ENCODE data around the gene NPEPPS. TPM values are rescaled to one million over a fixed set of nuclear protein-coding genes. Genes with fewer than 3 reads are reported as not detected.
"Not testable (repeated sequence)": the region's sequence is repeated elsewhere in the genome, so short reads cannot be mapped to it uniquely, and the experiment has no call there.

The NPEPPS gene
- total RNA-seq = 100 to 1,000 TPM; 119 to 237 (median 170) TPM

GRCh38 chr17:47530557-47531232, at the start of gene NPEPPS:
Gene NPEPPS (plus strand): TSS chr17:47531108. CDS start chr17:47531301, 193 bp downstream.
- peak within 1 kb of the TSS; percentile 94 to 98 (median 96) for H3K27ac ChIP-seq
- intact Hi-C loops (cut with DNase I; ENCODE audit: low total_unique reads) = not testable (repeated sequence)
- WGBS, 2 donors (ENCODE audit: low coverage in 1 of 2) = 42% methylated on average over 12 of the region's 60 CpGs; no CpG with 5 or more reads in 1 of the 2 donors

GRCh38 chr17:47491841-47492212, 39.1 kb upstream of the NPEPPS start:
- DNase-seq; H3K27me3 ChIP-seq; intact Hi-C loops (cut with DNase I; ENCODE audit: low total_unique reads); H3K9me3 ChIP-seq; H3K36me3 ChIP-seq; H3K4me1 ChIP-seq: not testable (repeated sequence)
- in situ Hi-C loops (cut with MboI; ENCODE audit: low pct_ligation_motif_present in 1 of 4, low pct_unique_long_range_greater_than_20kb in 1 of 4, low sequenced_read_pairs in 3 of 4) = loop anchor here in 1 of 4 donors (25.0 kb wide), 1 partner anchor 120 kb away; no protein-coding TSS in a partner anchor
- peak overlapping the region; percentile 26 to 63 (median 48) for H3K4me3 ChIP-seq
- WGBS, 2 donors (ENCODE audit: low coverage in 1 of 2) = 20 to 21% methylated on average over 2 to 15 of the region's 15 CpGs
- peak overlapping the region; percentile 82 to 91 (median 86) for H3K27ac ChIP-seq

More at GRCh38 chr17:47530557-47531232, at the start of gene NPEPPS:
- H3K27me3 ChIP-seq; H3K36me3 ChIP-seq; in situ Hi-C loops (cut with MboI; ENCODE audit: low pct_ligation_motif_present in 1 of 4, low pct_unique_long_range_greater_than_20kb in 1 of 4, low sequenced_read_pairs in 3 of 4); H3K9me3 ChIP-seq: not testable (repeated sequence)
- Histone ChIP-seq H3K4me3 (peak within 1 kb of the TSS; percentile 72 to 93 (median 78)), H3K4me1 (peaks cover 0 to 19% (median 5%) of the 10 kb centered on the region in 4 donors)
- DNase-seq = peak; percentile 92
- peak; percentile 60 for TF ChIP-seq POLR2A (IDR thresholded peaks at IDR 0.05)

- in situ Hi-C loops (cut with MboI; ENCODE audit: low pct_ligation_motif_present in 1 of 4, low pct_unique_long_range_greater_than_20kb in 1 of 4, low sequenced_read_pairs in 3 of 4) = loop anchor here in 1 of 4 donors (25.0 kb wide), 1 partner anchor 113 kb away; no protein-coding TSS in a partner anchor
- H3K9me3 ChIP-seq; H3K27me3 ChIP-seq; H3K36me3 ChIP-seq; DNase-seq; intact Hi-C loops (cut with DNase I; ENCODE audit: low total_unique reads); H3K4me3 ChIP-seq; H3K27ac ChIP-seq: not testable (repeated sequence)
- 20 to 22% methylated on average over 1 of the region's 1 CpG for WGBS, 2 donors (ENCODE audit: low coverage in 1 of 2)
- peaks cover 0 to 28% (median 11%) of the 10 kb centered on the region in 4 donors for H3K4me1 ChIP-seq
Measured at GRCh38 chr17:47499074-47499473, 31.8 kb upstream of the NPEPPS start.

- intact Hi-C loops (cut with DNase I; ENCODE audit: low total_unique reads); H3K36me3 ChIP-seq; DNase-seq; H3K9me3 ChIP-seq; H3K4me3 ChIP-seq; H3K27me3 ChIP-seq: not testable (repeated sequence)
- in situ Hi-C loops (cut with MboI; ENCODE audit: low pct_ligation_motif_present in 1 of 4, low pct_unique_long_range_greater_than_20kb in 1 of 4, low sequenced_read_pairs in 3 of 4) = loop anchor here in 1 of 4 donors (25.0 kb wide), 1 partner anchor 113 kb away; no protein-coding TSS in a partner anchor
- WGBS, 2 donors (ENCODE audit: low coverage in 1 of 2) = 62 to 80% methylated on average over 3 to 4 of the region's 4 CpGs
- H3K27ac ChIP-seq = peak overlapping the region in 1 of 4 donors; percentile 42
- H3K4me1 ChIP-seq = peaks cover 0 to 28% (median 11%) of the 10 kb centered on the region in 4 donors
Measured at GRCh38 chr17:47499494-47499893, 31.4 kb upstream of the NPEPPS start.

GRCh38 chr17:47500620-47501019, 30.3 kb upstream of the NPEPPS start:
- H3K36me3 ChIP-seq; H3K4me3 ChIP-seq; DNase-seq; H3K9me3 ChIP-seq; H3K27me3 ChIP-seq; intact Hi-C loops (cut with DNase I; ENCODE audit: low total_unique reads): not testable (repeated sequence)
- TF ChIP-seq CTCF (IDR thresholded peaks at IDR 0.05) = peak; percentile 44 to 56 (median 52)
- 46 to 83% methylated on average over 2 to 4 of the region's 4 CpGs for whole genome bisulfite sequencing, 2 donors (ENCODE audit: low coverage in 1 of 2)
- Histone ChIP-seq H3K27ac (peak overlapping the region in 1 of 4 donors; percentile 78), H3K4me1 (peaks cover 0 to 28% (median 11%) of the 10 kb centered on the region in 4 donors)
- in situ Hi-C loops (cut with MboI; ENCODE audit: low pct_ligation_motif_present in 1 of 4, low pct_unique_long_range_greater_than_20kb in 1 of 4, low sequenced_read_pairs in 3 of 4) = loop anchor here in 2 of 4 donors (25.0 kb wide), 1 partner anchor 112 kb away; no protein-coding TSS in a partner anchor

GRCh38 chr17:47502122-47502731, 28.7 kb upstream of the NPEPPS start:
- DNase-seq = peak; percentile 32
- H3K27ac ChIP-seq = peak overlapping the region; percentile 75 to 82 (median 79)
- H3K4me1 ChIP-seq = peaks cover 0 to 28% (median 11%) of the 10 kb centered on the region in 4 donors
- H3K4me3 ChIP-seq; H3K36me3 ChIP-seq; intact Hi-C loops (cut with DNase I; ENCODE audit: low total_unique reads); H3K27me3 ChIP-seq; H3K9me3 ChIP-seq: not testable (repeated sequence)
- WGBS, 2 donors (ENCODE audit: low coverage in 1 of 2) = 16% methylated on average over 3 of the region's 8 CpGs; no CpG with 5 or more reads in 1 of the 2 donors
- peak in 1 of 3 donors; percentile 33 for TF ChIP-seq POLR2AphosphoS5 (IDR thresholded peaks at IDR 0.05)
- in situ Hi-C loops (cut with MboI; ENCODE audit: low pct_ligation_motif_present in 1 of 4, low pct_unique_long_range_greater_than_20kb in 1 of 4, low sequenced_read_pairs in 3 of 4) = loop anchor here in 2 of 4 donors (25.0 kb wide), 1 partner anchor 110 kb away; no protein-coding TSS in a partner anchor

GRCh38 chr17:47502776-47503455, 28.0 kb upstream of the NPEPPS start:
- DNase-seq; H3K27me3 ChIP-seq; intact Hi-C loops (cut with DNase I; ENCODE audit: low total_unique reads); H3K4me3 ChIP-seq; H3K9me3 ChIP-seq; H3K36me3 ChIP-seq: not testable (repeated sequence)
- 25% methylated on average over 2 of the region's 2 CpGs; no CpG with 5 or more reads in 1 of the 2 donors for WGBS, 2 donors (ENCODE audit: low coverage in 1 of 2)
- H3K27ac ChIP-seq = peak overlapping the region; percentile 75 to 82 (median 79)
- in situ Hi-C loops (cut with MboI; ENCODE audit: low pct_ligation_motif_present in 1 of 4, low pct_unique_long_range_greater_than_20kb in 1 of 4, low sequenced_read_pairs in 3 of 4) = loop anchor here in 2 of 4 donors (25.0 kb wide), 1 partner anchor 109 kb away; no protein-coding TSS in a partner anchor
- H3K4me1 ChIP-seq = peaks cover 0 to 28% (median 11%) of the 10 kb centered on the region in 4 donors

GRCh38 chr17:47511701-47512146, 19.2 kb upstream of the NPEPPS start:
- H3K27ac ChIP-seq = peak overlapping the region; percentile 74 to 79 (median 76)
- peaks cover 0 to 13% (median 5%) of the 10 kb centered on the region in 4 donors for H3K4me1 ChIP-seq
- H3K4me3 ChIP-seq, H3K27me3 ChIP-seq, H3K36me3 ChIP-seq, H3K9me3 ChIP-seq: not testable (repeated sequence)
- 0 to 6% methylated on average over 1 to 3 of the region's 3 CpGs for WGBS, 2 donors (ENCODE audit: low coverage in 1 of 2)
- DNase-seq = peak; percentile 29
- intact Hi-C loops (cut with DNase I; ENCODE audit: low total_unique reads) (loop anchor here (5.0 kb wide), 1 partner anchor 284 kb away; no protein-coding TSS in a partner anchor), in situ Hi-C loops (cut with MboI; ENCODE audit: low pct_ligation_motif_present in 1 of 4, low pct_unique_long_range_greater_than_20kb in 1 of 4, low sequenced_read_pairs in 3 of 4) (loop anchor here in 2 of 4 donors (25.0 kb wide), 1 partner anchor 101 kb away; no protein-coding TSS in a partner anchor)
